Upper lobe of left lung (tissue), 4 donors: ENCODE results near the gene PALLD.

Experiments used
- CTCF ChIP-seq, 6 experiments: fragments of 450-650 bp in 4 of 6; fragments of 200-600 bp in 2 of 6; sonication (generic) in 2 of 6; IDR thresholded peaks; one replicate each; pipeline ENCODE4 v1.5.1; 2016 to 2019; ENCODE audit warnings: antibody characterized with exemption in 6 of 6
- POLR2A ChIP-seq, 4 donors: fragments of 450-650 bp; IDR thresholded peaks; one replicate each; pipeline ENCODE4 v1.5.1; 2016 to 2017; ENCODE audit warnings: antibody characterized with exemption in 4 of 4, mild to moderate bottlenecking in 2 of 4
- POLR2AphosphoS5 ChIP-seq, 2 donors: sonication (generic); formaldehyde crosslinking; IDR thresholded peaks; one replicate each; pipeline ENCODE4 v1.5.1; 2017; ENCODE audit warnings: antibody characterized with exemption in 2 of 2

- no peak for TF ChIP-seq POLR2AphosphoS5 (IDR thresholded peaks at IDR 0.05)
- no peak for TF ChIP-seq CTCF (IDR thresholded peaks at IDR 0.05)
- TF ChIP-seq POLR2A (IDR thresholded peaks at IDR 0.05): no peak
Measured at GRCh38 chr4:168499241-168499640, 2.4 kb downstream of the PALLD start.
